ENCODE data around the gene TAP2.

TAP2 gene

DNA sequence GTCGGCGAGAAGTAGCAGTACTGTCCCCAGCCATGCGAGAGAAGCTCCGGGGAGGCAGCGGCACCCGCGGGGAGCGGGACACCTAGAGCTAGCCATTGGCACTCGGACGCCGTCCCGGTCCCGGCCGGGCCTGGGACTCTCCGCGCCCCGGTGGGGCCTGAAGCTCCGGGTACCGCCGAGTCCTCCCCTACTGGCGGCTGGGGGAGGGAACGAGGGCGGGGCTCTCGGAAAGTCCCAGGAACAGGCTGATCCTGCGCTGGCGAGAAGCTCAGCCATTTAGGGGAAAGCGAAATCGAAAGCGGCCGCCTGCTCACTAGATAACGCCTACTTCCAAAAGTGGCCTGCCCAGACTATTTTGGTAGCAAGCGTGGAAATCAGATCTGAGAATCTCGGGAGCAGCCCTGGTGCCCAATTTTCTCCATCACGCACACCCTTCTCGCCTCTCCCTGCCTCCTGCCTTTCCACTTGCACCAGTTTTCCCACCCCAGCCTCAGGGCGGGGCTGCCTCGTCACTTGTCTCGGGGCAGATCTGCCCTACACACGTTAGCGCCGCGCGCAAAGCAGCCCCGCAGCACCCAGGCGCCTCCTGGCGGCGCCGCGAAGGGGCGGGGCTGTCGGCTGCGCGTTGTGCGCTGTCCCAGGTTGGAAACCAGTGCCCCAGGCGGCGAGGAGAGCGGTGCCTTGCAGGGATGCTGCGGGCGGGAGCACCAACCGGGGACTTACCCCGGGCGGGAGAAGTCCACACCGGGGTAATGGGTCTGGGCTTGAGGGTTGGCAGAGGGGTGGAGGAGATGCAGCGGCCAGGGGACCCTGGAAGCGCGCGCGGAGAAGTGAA is 15.2 kb upstream of the TAP2 start, which contains the start of the genes PSMB9 and TAP1:
Gene PSMB9 (plus strand): TSS at position 652 of the 835 bp plus-strand sequence. CDS start 38 bp downstream, at position 690.
Gene TAP1 (minus strand): TSS at position 164 of the 835 bp plus-strand sequence. CDS start 68 bp downstream, at position 96.
- peak; percentile 86 for DNase-seq

DNA sequence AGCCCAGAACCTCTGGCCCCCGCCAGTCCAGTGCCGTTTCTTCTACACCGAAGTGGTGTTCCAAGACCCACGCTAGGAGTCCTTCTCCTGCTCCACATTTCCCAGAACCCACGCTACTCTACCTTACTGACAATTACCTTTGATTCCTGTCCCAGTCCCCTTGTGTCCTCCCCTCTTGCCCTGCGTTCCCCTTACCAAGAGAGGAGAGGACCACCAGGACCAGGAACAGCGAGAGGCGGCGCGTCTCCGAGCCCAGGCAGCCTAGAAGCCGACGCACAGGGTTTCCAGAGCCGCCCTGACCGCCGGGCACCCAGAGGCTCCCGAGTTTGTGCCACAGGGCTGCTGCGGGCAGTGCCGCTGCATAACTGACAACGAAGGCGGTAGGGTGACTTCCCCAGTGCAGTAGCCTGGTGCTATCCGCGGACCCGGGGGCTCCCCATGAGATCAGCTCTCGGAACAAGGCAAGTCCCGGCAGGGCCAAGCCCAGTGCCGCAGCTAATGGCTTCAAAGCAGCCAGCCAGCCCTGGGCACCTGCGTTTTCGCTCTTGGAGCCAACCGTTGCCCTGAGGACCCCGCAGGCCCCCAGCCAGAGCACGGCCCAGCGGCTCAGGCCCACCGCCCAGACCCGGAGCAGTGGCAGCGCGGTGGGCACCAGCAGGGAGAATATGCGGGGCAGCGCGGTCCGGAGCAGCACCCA is 14.5 kb upstream of the TAP2 start:
- peak; percentile 34 for DNase-seq

DNA sequence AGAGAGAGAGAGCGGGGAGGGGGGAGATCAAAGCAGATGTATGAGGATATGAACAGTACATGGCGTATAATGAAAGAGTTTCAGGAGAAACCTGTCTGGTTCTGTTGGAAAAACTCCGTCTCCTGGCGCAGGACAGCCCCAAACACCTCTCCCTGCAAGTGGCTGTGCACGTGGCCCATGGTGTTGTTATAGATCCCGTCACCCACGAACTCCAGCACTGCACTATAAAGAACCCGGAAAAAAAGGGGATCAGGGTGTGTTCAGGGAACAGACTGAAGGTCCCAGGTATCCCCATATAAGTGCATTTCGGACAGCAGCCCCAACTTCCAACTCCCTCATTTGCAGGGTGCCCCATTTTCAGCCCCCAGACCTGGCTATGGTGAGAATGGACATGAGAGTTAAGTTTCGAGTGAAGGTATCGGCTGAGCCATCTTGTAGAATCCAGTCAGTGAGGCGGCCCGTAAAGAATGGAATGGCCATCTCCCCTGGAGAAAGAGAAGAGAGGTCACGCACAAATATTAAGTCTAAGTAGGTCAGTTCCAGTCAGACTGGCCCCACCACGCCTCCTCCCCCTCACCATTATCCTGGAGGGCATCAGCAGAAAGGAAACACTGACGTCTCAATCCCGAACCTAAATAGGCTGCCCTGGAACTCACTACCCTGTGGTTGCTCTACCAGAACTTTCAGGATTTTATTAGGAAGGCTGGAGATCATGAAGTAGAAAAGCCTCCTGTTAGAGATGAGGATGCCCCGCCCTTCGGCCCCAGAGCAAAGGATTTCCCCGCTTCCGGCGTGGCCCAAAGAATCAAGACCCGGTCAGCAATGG is 13.7 kb upstream of the TAP2 start:
- DNase-seq: no peak

DNA sequence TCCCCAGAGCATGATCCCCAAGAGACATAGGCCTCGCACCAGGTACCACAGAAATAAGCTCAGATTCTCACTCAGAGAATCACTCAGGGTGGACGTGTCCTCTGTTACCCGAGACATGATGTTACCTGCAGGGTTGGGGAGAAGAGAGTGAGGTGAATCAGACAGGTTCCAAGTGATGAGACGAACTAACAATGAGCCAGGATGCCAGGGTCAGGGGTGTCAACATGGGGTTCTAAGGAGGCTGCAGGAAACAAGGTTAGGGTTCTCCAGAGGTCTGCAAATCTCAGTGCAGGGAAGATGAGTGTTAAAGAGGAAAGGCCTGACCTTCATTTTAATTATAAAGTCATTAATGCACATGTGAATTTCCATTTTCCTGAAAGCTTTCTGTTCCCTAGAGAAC is 12.5 kb upstream of the TAP2 start:
- no peak for DNase-seq

DNA sequence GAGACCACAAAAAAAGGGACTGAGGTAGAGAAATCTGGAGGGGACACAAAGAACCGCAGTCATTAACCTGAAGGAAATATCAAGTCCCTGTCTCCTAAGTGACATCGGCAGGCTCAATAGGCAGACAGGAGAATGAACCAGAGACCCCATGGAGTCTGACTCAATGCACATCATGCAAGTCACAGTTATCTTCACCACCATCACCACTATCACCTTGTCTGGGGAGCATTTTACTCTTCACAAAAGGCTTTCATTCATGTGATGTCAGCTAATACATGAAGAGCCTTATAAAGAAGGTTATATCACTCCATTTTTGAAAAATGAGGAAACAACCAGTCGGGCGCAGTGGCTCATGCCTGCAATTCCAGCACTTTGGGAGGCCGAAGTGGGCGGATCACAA is 10.6 kb upstream of the TAP2 start:
- DNase-seq: no peak

DNA sequence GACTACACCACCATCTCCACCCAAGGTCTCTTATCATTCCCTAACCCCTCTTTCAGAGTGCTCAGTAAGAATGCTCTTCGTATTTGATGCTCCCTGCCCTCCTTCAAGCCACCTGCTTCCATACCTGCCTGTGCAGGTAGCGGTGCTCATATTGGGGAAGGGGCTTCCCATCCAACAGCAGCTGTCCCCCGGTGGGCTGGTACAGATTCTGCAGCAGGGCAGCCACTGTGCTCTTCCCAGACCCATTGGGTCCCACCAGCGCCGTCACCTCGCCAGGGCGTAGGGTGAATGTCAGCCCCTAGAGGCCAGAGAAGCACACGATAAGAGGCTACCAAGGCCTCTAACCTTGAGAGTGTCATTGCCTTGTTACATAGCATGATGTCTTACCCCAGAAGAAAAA is 9.3 kb upstream of the TAP2 start:
- no peak for DNase-seq

DNA sequence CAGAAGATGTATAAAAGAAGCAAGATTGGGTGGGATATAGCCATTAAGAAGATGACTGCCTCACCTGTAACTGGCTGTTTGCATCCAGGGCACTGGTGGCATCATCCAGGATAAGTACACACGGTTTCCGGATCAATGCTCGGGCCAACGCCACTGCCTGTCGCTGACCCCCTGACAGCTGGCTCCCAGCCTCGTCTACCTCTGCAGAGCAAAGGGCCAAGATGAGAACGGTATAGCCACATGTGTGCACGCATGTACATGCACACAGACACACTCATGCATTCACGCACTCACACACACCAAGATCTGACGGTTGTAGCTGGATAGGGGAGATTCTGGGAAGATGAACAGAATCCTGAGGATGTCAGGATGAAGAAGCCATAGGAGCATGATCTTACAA is 8.5 kb upstream of the TAP2 start:
- no peak for DNase-seq

DNA sequence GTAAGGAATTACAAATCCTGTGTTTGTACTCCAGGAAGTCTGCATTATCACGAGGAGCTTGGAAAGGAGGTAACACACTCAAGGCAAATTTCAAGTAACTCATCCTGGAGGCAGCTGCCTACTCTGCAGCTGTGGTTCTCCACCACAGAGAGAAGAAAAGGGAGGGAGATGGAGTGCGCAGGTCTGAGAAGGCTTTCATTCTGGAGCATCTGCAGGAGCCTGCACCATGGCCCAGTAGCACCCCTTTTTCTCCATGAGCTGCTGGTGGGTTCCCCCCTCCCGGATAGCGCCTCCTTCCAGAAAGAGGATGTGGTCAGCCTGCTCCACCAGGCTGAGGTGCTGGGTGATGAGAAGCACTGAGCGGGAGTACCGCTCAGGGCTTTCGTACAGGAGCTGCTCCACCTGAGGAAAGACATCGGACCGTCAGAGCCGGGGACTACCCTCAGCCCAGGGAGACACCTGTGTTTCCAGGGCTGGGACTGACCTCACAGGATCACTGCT is 6.9 kb upstream of the TAP2 start:
- DNase-seq: no peak

DNA sequence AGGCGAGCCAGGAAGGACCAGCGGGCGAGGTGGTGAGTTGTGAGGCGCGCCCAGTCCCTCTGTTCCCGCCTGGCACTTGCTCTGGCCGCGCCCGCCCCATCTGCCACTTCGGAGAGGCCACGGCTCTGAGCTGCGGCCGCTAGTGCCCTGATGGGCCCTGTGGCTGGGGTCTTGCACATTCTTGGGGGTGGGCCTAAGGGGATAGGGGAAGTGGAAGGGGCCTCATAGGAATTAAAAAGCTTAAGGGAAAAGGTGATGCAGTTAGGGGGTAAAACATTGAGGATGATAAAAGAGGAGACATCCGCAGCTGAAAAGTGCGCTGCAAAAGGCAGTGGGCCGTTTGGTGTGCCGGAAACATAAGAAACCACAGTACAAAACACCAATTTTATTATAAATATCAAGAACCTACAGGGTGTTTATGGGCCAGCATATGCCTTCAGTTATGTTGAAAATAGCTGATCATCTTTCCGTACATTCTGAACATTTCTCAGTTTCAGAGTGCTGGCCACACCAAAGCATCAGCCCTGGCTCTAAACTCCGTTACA is 6.4 kb upstream of the TAP2 start:
- DNase-seq: no peak

DNA sequence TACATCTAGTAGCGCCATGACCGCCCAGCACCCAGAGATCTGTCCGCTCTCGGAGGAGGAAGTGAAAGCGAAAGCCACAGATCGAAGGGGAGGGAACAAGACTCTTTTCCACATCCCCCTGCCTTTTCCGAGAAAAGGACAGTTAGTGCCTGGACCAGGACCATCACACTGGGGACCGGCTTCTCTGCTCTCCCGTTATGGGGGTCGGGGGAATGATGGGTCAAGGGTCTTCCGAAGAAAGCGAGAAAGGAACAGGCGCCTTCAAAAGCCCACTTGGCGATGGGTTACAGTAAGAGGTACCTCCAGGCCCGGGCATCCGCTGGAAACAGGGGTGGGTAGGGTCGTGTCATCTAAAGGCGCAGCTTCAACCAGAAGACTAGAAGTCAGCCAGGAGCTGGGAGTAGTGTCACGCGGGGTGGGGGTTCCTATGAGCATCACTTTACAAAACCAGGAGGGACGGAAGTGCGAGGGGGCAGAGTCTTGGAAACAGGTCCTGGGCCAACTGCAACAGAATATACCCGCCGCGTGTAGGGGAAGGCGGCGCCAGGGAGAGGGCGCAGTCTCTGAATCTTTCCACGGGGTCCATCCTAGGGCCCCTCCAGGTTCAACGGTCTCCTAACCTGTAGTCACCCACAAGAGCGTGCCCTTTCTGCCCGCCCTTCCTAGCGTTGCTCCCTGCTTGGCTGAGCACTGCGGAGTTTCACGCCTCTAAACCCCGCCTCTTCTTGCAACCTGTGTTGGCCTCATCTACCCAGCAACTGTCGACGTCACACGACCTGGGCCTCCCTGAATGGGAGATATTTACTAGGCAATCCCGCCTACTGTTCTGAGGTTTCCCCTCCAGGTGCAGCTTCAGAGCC is 5.7 kb upstream of the TAP2 start, which contains the start of gene PSMB8:
Gene PSMB8 (minus strand): TSS at position 69 of the 860 bp plus-strand sequence. CDS start 51 bp downstream, at position 18.
- peak; percentile 73 for DNase-seq

DNA sequence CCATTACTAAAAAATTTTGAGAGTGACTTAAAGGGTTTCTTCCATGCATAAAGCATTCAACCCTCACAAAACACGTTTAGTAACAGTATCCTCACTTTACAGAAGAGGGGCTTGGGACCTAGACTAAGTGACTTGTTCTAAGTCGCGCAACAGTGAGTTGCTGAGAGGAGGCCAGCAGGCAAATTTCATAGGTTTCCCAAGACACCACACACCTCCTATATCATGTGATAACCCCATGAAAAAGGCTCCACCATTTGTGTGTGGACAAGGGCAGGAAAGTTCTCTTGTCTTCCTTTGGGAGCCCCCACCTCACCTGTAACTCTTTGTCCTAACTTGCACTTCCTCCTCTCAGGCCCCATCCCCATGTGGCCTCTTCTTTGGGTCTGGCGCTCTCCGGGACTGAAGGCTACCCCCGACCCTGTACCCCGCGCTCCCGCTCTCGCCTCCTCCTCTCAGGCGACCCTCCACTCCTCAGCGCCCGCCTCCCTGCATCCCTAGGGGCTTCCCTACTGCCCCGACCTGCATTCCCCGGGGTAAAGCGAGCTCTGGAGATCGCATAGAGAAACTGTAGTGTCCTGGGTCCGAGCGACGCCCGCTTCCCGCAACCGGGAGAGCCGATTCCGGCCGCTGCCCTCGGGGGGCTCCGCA is 4.9 kb upstream of the TAP2 start:
- no peak for DNase-seq

DNA sequence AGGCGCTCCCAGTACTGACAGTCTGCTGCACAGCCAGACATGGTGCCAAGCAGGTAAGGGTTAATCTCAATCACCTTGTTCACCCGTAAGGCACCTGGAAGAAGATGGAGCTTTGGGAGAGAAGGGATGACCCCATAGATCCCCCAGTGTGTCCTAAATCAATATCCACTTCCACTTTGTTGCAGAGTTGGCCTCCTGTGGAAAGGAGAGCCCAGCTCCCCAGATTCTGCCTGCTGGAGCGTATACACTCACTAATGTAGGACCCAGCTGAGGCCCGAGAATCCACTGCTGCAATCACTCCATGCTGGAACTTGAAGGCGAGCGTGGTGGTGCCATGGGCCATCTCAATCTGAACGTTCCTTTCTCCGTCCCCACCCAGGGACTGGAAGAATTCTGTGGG is 4.2 kb upstream of the TAP2 start:
- DNase-seq: no peak

DNA sequence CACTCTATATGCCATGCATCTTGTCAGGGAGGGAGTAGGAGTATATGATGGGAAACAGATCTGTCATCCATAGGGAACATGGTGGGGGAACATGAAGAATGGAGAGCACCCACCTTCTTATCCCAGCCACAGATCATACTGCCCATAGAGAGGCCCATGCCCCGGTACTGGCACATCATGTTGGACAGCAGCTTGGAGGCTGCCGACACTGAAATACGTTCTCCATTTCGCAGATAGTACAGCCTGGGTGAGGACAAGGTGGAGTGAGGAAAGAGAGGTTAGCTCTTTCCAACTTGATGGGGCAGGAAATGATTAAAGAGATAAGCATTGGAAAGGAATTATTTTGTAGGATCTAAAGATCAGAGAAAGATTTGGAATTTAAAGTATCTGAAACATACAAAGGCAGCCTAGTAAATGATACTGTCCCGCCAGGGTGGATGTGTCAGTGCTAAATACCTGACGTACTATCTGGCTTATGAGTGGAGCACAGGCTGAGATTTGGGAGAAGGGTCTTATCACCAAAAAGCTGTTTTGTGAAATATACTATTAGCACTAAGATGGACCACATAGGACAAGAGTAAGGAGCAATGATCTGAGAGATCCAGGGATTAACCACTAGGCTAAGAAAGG is 3.6 kb upstream of the TAP2 start:
- no peak for DNase-seq

DNA sequence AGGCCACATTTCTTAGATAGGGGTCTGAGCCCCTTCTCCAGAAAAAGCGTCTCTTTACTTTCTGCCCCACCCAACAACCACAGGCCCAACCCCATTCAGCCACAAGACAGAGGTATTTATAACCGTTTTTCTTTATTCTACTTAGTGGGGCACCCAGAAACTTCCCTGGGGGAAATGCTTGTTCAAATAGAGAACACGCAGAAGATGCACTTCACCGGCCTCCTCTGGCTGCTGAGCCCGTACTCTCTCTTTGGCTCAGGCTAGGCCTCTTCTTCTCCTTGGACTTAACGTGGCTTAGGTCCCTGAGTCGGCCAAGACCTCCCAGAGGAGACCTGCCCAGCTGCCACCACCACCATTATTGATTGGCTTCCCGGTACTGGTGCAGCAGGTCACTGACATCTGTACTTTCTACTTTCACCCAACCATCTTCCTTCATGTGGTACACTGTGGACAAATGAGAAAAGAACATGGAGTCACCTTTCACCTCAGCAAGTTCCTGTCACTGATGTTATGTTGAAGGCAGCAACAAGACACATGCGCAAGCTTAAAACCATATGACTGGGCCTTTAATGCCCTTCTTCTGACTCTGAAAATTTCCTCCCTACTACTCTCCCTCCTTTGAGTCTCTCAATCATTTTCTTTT is 2.2 kb upstream of the TAP2 start:
- DNase-seq: no peak

DNA sequence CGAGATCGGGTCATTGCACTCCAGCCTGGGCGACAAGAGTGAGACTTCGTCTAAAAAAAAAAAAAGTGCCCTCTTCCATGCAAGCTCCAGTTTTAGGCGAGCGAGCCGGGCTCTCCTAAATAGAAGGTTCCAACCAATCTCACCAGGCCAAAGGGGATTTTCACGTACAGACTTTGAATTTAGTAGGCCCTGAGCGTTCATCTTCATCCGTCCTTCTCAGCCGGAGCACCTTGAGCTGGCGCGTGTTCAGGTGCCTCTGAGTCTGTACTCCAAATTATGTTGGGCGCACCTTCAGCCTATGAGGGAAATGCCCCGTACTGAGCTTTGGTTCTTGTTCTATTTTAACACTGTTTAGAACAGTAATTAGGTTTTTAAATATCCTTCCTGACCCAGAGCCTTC is 817 bp upstream of the TAP2 start:
- DNase-seq: no peak

DNA sequence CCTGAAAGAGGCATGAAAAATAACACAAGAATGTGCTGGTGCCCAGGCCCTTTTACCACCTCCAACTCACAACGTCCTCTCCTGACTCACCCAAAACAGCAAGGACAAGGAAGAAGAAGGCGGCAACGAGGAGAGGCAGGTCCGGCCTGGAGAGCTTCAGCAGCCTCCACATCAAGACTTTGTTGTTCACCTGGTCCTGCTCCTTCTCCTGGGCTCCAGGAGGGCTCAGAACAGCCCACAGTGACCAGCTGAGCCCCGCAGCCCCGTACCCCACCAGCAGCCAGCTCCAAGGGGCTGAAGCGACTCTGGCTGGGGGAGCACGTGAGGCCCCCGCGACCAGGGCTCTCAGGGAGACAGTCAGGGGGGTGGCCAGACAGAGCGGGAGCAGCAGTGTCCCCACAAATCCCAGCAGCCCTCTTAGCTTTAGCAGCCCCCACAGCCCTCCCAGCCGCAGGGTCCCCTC is 857 bp downstream of the TAP2 start:
- DNase-seq: no peak

DNA sequence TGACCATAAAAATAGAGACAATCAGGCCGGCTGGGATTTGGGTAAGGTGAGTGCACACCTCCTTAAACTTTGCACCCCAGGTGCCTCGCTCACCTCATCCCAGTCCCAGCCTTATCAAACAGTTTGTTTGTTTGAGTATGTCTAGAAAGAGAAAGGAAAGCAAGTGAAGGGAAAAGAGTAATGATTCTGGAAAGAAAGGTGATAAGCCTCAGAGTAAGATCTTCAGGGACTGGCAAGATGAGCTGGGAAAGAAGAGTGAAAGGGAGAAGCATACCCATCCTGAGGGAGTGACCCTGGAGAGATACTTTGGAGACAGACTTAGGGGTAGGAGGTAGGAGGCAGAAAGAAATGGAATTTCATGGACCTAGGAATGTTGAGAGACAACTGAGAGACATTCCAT is 1.7 kb downstream of the TAP2 start:
- no peak for DNase-seq

DNA sequence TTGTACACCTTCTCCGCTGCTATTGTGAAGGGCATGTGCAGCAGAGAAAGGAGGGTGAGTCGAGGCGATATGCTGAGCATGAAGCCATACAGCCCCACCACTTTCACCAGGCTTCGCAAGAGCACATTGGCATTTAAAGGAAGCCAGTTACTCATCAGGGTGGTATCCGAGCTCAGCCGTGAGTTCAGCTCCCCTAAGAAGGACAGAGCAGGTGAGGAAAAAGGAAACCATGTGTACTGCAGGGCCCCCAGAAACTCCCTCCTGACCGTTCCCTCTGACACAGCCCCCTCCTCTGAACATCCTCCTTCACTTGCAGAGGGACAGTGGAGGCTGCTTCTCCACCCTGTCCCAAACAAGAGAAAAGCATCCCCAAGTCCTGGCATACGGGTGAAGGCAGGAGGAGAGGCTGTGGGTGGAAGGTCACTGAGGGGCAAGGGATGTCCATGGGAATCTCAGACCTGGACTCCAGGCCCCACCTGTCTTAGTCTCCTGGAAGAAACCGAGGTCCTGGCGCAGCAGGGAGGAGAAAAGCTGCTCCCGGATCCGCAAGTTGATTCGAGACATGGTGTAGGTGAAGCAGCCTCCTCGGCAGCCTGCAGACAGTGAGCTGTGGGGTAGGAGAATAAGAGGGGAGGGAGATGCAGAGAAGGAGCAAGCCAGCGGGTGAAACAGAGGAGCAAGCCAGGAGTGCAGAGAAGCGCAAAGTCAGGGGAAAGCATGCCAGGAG is 3.2 kb downstream of the TAP2 start:
- DNase-seq: no peak

DNA sequence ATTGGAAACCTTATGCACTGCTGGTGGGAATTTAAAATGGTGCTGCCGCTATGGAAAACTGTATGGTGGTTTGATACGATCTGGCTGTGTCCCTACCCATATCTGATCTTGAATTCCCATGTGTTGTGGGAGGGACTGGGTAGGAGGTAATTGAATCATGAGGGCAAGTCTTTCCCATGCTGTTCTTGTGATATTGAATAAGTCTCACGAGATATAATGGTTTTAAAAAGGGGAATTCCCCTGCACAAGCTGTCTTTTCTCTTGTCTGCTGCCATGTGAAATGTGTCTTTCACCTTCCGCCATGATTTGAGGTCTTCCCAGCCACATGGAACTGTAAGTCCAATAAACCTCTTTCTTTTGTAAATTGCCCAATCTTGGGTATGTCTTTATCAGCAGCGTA is 4.9 kb downstream of the TAP2 start:
- DNase-seq: no peak

Data from 8988T (cell line).